Frontal cortex (tissue), 4 donors: ENCODE measurements around the gene CRTAP. TPM values are rescaled to one million over a fixed set of nuclear protein-coding genes. Genes with fewer than 3 reads are reported as not detected.
"Not testable (repeated sequence)": the region's sequence is repeated elsewhere in the genome, so short reads cannot be mapped to it uniquely, and the experiment has no call there.

Experiments used
- DNase-seq, 2 donors: peaks; one replicate each; pipeline ENCODE4 v3.0.0; 2012; ENCODE audit warnings: low spot score in 2 of 2
- FAIRE-seq: peaks from 2 replicates; lab custom pipeline; 2012; peaks lifted over from hg19 to GRCh38; lab: Jason Lieb, UNC
- small RNA-seq: library from RNA; depleted of rRNA; stranded (forward); fragments of <200 nt; gene quantifications from one replicate; pipeline ENCODE3, GENCODE V24; 2014
- total RNA-seq: library from RNA; depleted of rRNA; stranded (reverse); fragments of >200 nt; gene quantifications from one replicate; pipeline ENCODE4 v1.2.3, GENCODE V29; 2014
- donor health status: control.
- donor health status: control.
- donor health status: control.

Gene CRTAP
- total RNA-seq, 1 donor from 2014 or later = 9.8 TPM

- DNase-seq = no peak
- FAIRE-seq = no peak
Observed at GRCh38 chr3:33167284-33167683, 53.5 kb downstream of the CRTAP start.

- no peak for FAIRE-seq
Observed at GRCh38 chr3:33167716-33168336, 54.0 kb downstream of the CRTAP start.

GRCh38 chr3:33170531-33170930 is 56.7 kb downstream of the CRTAP start:
- no peak for DNase-seq
- no peak for FAIRE-seq

More at GRCh38 chr3:33167716-33168336, 54.0 kb downstream of the CRTAP start:
- DNase-seq = no peak

- DNase-seq (no peak), FAIRE-seq (no peak)
Observed at GRCh38 chr3:33171580-33171979, 57.8 kb downstream of the CRTAP start.

- DNase-seq (no peak), FAIRE-seq (no peak)
Observed at GRCh38 chr3:33173103-33173502, 59.3 kb downstream of the CRTAP start.

GRCh38 chr3:33173672-33174071 is 59.9 kb downstream of the CRTAP start:
- no peak for FAIRE-seq
- no peak for DNase-seq

GRCh38 chr3:33174095-33174494 is 60.3 kb downstream of the CRTAP start:
- no peak for DNase-seq
- no peak for FAIRE-seq

GRCh38 chr3:33174711-33175414 is 61.0 kb downstream of the CRTAP start:
- no peak for FAIRE-seq
- no peak for DNase-seq

- DNase-seq (no peak), FAIRE-seq (no peak)
Observed at GRCh38 chr3:33179132-33179531, 65.3 kb downstream of the CRTAP start.

- DNase-seq (no peak), FAIRE-seq (no peak)
Observed at GRCh38 chr3:33181229-33181628, 67.4 kb downstream of the CRTAP start.

- FAIRE-seq = not testable (repeated sequence)
Observed at GRCh38 chr3:33181641-33182040, 67.8 kb downstream of the CRTAP start.

GRCh38 chr3:33184863-33185262 is 71.0 kb downstream of the CRTAP start:
- FAIRE-seq = no peak
- DNase-seq = no peak

More at GRCh38 chr3:33181641-33182040, 67.8 kb downstream of the CRTAP start:
- not testable (repeated sequence) for DNase-seq

GRCh38 chr3:33186524-33187367 is 72.9 kb downstream of the CRTAP start:
- DNase-seq (no peak), FAIRE-seq (no peak)

- no peak for FAIRE-seq
- DNase-seq = no peak
Observed at GRCh38 chr3:33187368-33187634, 73.5 kb downstream of the CRTAP start.

GRCh38 chr3:33194303-33194702 is 80.5 kb downstream of the CRTAP start:
- DNase-seq (no peak), FAIRE-seq (no peak)

- FAIRE-seq = no peak
- DNase-seq = no peak
Observed at GRCh38 chr3:33196538-33196937, 82.7 kb downstream of the CRTAP start.

Small RNA genes lying within 50 kb of the gene (small RNA-seq; reads per million reads assigned to genes)
- gene AC123900.1 (not detected), gene RN7SL296P (not detected), gene SUMO2P10 (not detected)

Other genes with a start within 250 kb of the CRTAP start
- under 0.01 TPM for gene CCR4, start 162.4 kb upstream of the CRTAP start, total RNA-seq
- gene GLB1, start 16.9 kb upstream of the CRTAP start, total RNA-seq = 11.4 TPM
- 2.9 TPM for gene TMPPE, start 16.9 kb upstream of the CRTAP start, total RNA-seq
- 2.0 TPM for gene SUSD5, start 104.8 kb downstream of the CRTAP start, total RNA-seq
- 53.8 TPM for gene FBXL2, start 163.4 kb downstream of the CRTAP start, total RNA-seq